Measurements from ENCODE around the gene MTNR1A. TPM values are rescaled to one million over a fixed set of nuclear protein-coding genes. Genes with fewer than 3 reads are reported as not detected.

Gene MTNR1A
- total RNA-seq (2014; rRNA removed; shearing (Covaris generic)) = not detected in 2 replicates
- polyA plus RNA-seq (2015; cell fraction: cytosol; rRNA removed) = not detected in 2 replicates
- not detected in 2 replicates for polyA plus RNA-seq (2015; cell fraction: nucleus; rRNA removed)

DNA sequence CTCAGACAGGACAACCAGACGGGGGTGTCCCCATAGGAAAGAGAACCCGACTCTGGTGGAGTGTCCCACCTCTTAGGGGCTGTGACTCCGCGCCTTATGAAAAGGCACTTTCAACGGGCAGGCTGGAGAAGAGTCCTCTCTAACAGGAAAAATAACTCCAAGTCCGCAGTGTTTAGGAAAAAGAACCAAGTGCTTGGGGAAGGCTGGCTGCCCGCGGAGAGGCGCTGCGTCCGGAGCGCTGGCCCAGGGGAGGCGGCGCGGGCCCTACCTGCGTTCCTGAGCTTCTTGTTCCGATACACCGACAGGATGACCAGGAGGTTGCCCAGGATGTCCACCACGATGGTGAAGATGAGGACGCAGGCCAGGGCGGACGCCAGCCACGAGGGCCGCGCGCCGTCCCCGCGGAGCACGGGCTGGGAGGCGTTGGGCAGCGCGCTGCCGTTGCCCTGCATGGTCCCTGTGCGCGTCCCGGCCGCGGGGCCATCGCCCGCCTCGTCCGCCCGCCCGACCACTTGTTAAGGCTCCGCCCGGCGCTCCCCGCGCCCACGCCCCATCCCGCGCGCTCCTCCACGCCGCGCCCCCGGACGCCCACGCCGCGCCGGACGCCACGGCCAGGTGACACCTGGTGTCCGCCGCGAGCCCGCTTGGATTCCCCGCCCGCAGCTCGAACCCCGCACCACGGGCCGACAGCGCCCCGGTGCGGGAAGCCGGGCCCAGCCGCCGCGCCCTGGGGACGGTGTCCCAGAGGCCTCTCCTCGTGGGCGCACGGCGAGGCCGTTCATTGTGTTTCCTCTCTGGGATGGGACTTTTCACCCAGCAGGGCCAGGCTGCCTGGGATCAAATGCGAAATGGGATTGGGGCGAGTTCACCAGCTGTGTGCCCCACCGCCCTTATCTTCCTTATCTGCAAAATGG is at the start of gene MTNR1A:
TSS of gene MTNR1A (minus strand) at position 654 of the 914 bp plus-strand sequence. CDS start at position 452, 202 bp downstream.
- no peak for DNase-seq (ENCODE audit: low read depth)

DNA sequence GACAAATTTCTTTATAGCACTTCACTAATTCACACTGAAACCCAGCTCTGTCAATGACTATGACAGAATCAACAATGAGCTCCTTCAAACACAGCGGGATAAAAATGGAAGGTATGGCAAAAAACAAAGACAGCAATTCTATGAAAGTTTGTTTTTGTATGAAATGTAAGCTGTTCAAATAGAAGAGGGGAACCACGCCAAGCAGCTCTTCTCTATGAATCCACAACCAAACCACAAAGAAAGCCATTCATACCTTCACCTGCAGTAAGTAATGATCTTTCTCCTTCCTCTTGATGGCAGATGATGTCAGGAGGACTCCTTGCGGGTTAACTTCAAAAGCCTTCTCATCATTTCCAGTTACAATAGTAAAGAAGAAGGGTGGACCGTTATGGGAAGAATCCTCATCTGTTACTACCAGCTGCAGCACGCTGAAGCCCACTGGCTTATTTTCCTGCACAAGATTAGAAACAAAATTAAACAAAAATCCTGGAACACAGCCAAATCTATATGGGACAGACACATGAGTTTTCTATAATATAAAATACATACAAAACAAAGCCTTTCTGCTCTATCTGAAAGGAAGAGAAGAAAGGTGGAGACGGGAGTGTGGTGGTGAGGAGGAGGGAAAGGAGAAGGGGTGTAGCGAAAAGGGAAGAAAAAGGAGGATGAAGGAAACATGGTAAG is 48.9 kb upstream of the MTNR1A start:
- DNase-seq (ENCODE audit: low read depth) = no peak

DNA sequence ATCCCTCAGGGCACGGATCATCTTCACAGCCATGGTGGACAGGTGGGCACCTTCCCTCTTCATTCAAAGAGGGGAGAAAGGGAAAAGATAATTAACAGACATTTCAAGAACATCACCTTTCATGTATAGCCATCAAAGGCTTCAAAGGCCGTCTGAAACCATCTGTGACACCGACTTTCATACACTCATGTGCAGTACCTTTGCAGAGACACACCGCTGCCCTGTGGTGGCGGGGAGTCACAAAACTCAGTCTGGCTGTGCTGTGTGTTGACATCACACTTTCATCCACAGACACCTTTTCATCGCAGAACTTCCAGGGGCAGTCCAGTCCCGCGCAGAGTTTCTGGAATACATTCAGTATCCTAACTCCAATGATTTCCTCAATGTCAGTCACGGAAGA is 47.6 kb upstream of the MTNR1A start:
- no peak for DNase-seq (ENCODE audit: low read depth)

DNA sequence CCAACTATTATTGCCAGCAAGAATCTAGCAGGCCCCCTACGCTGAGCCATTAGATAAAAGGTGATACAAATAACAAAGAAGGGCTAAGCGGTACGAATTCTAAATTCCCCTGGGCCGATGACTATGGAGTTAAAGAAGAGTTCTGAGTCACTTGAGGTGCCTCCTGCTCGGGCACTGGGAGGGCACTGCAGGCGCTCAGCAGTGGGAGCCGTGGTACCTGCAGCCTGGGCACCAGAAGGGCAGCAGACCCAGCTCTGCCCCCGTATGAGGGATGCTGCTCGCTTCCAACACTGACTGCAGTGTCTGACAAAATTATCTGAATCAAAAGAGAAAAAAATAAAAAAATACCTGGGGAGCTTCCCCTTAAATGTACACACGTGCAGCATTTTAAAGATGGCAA is 44.1 kb upstream of the MTNR1A start:
- no peak for DNase-seq (ENCODE audit: low read depth)

DNA sequence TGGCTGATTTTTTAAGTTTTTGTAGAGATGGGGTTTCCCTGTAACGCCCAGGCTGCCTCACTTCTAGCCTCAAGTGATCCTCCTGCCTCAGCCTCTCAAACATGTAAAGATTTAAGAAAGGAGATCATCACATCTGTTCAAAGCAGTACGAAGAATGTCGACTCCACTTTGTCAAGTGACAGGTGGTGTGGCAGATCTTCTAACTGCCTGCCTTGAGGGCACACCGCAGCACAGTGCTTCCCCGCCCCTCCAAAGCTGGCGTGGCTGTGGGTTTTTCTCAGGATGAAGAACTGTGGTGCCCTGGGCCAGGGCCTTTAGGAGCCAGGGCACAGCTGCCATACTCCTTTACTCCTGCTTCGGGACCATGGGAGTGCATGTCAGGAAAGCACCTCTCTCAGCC is 43.3 kb upstream of the MTNR1A start:
- DNase-seq (ENCODE audit: low read depth) = no peak

DNA sequence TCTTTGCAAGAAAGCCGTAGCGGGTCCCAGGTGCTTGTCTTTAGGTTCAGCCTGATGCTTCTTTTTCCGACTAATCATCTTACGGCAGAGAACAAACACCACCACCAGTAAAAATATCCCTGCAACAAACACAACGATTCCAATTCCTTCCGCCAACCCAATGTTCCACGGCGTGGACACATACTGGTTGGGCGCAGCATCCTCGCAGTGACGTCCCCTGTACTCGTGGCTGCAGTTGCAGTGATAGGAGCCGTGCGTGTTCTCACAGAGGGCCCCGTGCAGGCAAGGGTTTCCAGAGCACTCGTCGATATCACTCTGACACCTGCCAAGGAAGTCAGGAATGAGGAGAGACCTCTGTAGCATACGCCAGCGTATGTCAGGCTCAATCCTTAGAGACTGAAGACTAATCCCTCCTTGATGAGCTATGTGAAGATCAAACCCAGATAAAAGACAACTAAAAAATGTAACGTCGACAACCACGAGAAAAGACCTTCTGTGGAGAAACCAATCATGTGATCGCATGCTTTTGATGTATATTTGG is 41.6 kb upstream of the MTNR1A start:
- no peak for DNase-seq (ENCODE audit: low read depth)

DNA sequence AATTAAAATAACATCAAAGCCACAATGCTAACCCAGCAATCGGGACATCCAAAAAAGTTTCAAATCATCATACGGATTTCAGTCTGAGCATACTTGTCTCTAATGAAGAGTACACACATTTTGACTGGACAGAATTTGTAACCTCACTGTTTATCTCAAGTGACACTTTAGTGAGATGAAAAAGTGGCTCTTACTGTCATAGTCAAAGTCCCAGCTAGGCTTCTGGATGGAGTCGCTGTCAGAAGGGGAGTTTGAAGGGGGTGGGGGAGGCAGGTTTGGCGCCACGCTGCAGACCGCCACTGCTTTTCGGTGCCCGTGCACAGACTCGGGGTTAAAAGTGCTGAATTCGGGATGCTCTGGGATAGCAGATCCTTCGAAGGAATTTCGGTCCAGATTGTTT is 41.0 kb upstream of the MTNR1A start:
- no peak for DNase-seq (ENCODE audit: low read depth)

DNA sequence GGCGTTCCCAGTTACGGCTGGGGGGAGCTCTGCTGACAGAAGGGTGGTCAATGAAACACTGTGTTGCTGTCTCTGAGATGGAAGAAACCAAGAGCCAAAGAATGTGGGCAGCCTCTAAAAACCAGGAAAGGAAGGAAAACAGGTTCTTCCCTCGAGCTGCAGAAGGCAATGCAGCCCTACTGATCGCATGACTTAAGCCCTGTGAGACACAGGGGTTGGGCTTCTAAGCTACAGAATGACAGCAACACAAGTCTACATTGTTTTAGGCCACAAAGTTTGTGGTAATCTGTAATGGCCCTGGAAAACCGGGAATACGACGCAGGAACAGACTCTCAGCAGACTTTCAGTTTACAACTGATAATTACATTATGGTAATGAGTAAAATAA is 38.2 kb upstream of the MTNR1A start:
- DNase-seq (ENCODE audit: low read depth) = no peak

DNA sequence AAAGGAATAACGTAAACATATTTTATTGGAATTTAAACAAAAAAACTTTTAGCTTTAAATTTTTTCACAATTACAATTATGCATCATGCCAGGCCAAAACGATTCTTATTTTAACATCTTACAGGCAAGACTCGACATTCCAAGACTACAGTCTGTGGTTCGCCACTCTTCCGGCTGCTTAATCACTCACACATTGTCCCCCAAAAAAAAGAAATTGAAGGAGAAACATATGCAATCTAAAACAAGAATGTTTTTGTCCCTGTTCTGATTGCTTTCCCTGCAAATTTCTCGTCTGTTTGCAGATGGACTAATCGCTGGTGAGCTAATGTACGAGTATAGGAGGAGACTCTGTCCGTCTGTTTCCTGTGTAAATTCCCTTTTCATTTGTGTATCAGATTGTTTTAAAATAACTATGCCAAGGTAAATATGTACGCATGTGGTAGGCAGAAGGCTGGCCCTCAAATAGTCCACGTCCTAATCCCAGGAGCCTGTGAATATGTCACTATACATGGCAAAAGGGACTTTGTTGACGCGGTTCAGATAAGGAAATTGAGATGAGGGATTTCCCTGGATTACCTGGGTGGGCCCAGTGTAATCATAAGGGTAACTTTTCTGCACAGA is 37.7 kb upstream of the MTNR1A start:
- DNase-seq (ENCODE audit: low read depth) = no peak

DNA sequence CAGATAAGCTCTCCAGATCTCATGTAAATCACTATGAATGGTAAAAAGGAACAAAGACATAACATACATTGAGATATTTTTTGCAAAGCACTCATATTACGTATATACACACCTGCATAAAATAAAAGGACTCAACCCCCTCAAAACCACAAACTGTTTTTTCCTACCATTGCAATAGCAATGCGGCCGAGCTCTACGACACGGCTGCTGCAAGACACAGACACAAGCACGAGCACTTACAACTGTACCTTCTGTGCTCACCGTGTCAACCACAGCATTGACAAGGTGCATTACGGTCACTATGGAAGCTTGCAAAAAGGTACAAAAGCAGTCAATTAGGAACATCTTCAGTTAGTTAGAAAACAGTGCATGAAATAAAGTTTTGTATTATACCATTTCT is 37.1 kb upstream of the MTNR1A start:
- DNase-seq (ENCODE audit: low read depth) = no peak

DNA sequence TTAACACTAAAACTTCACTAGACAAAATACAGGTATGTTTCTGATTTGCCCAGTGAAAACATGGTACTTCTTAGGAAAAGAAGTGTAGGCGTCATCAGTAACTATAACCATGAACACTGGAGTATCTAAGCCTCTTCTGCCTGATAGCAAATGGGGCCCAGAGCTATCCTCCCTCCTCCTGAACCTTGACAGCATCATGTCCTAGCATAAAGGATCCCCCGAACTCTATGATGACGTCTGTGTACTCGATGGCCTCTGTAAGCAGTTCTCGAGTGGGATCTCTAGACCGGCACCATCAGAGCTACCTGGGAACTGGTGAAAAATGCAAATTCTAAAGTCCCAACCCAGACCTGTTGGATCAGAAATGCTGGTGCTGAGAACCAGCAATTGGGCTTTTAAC is 36.3 kb upstream of the MTNR1A start:
- no peak for DNase-seq (ENCODE audit: low read depth)

DNA sequence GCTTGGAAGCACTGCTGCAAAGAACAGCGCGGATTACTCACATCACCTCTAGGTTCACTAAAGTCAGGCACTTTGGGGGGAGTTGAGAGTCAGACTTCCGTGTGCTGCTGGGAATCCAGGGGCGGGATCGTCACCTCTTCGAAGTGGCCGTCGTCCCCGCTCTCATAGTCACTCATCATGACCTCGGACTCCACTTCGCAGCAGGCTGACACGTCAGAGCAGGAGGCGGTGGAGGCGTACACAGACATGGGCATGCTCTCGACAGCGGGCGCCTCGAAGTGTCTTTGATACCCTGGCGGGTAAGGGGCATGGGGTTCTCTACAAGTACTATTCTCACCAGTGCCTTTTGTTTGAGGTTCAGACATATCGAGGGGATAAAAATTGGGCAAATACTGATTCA is 33.1 kb upstream of the MTNR1A start:
- DNase-seq (ENCODE audit: low read depth) = no peak

DNA sequence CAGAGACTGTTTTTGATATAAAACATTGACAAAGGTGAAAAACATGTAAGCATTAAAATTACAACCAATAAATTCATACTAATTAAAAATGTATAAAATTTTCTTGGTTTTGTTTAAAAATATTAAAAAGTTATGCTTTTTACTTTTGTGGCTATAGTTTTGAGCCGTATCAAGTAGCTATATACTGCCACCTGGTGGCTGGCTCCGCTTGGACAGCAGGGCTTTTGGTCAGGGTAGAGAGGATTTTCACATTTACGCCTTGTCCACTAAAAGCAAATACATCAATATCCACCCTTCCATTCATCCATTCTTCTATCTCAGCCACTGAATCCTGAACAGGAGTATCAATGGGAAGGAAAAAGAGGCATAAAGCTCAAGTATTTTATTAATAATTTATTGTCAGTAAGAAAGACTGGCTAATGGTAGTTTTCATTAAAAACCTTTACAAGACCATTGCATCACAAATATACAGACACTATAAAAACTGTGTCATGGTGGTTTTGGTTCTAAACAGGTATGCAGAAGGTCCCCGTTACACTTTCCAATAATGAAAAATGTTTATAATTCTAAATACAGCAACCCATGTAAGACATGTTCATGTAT is 32.1 kb upstream of the MTNR1A start:
- peak; percentile 47 for DNase-seq (ENCODE audit: low read depth)

DNA sequence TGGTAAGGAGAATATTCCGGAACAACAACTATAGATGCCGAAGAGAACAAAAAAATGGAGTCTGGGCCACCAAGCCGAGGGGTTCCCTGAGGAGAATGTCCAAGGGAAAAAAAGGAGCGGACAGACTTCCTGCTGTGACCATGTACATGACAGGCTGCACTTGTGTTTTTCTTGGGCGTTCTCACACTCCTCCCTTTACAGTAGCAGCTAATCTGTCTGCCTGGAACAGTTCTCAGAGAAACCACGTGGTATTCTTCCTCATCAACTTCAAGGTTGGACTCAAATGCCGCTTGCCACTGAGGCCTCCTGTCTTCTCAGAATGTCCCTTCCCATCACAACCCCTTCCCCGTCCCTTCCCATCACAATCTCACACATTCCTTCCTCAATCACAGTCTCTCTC is 30.8 kb upstream of the MTNR1A start:
- DNase-seq (ENCODE audit: low read depth) = no peak

DNA sequence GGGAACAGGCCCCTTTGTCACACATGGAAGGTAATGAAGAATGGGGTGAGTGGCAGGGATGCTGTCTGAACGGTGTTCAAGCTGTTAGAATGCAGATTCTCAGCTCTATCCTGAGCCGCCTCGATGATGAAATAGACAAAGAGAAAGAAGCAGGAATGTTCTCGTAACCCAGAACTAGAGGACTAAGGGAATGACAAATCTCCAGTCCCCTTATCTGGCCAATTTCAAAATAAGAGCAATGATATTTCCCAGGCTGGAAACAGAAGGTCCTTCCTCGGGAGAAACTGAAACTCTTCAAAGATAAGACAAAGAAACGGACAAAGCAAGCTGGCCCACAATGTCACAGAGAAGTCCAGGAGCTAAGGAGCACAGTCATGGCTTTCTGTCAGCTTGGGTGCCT is 29.5 kb upstream of the MTNR1A start:
- DNase-seq (ENCODE audit: low read depth) = no peak

DNA sequence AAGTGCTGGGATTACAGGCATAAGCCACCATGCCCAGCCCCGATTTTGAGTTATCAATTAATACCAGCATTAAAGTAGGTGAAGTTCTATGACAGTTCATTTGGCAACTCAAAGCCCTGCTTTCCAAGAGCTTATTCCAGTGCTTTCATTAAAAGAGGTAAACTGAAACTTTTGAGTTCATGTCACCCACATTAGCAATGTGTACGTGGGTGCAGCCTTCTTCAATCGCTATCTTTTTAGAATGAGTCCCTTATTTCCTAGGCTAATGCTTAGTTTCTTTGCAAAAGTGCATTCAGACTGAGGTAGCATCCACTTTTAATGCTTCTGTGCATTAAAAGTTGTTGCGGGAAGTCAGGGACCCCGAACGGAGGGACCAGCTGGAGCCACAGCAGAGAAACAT is 26.1 kb upstream of the MTNR1A start:
- DNase-seq (ENCODE audit: low read depth) = no peak

DNA sequence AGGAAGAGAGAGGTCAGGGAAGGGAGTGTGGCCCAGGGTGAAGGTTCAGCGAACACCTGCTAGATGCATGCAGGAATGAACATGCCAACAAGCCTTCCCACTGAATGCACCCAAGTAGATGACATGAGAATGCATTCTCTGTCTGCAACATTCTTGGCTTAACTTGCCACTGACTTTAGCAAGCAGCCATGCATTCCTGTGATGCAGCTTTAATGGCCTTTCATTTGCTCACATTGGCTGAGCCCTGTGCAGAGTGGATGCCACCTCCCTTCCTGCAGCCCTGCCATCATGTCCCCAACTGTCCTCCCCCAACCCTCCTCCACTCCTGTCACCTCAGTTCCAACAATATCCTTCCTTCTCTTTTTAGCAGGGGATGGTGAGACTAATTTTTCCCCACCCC is 25.3 kb upstream of the MTNR1A start:
- no peak for DNase-seq (ENCODE audit: low read depth)

DNA sequence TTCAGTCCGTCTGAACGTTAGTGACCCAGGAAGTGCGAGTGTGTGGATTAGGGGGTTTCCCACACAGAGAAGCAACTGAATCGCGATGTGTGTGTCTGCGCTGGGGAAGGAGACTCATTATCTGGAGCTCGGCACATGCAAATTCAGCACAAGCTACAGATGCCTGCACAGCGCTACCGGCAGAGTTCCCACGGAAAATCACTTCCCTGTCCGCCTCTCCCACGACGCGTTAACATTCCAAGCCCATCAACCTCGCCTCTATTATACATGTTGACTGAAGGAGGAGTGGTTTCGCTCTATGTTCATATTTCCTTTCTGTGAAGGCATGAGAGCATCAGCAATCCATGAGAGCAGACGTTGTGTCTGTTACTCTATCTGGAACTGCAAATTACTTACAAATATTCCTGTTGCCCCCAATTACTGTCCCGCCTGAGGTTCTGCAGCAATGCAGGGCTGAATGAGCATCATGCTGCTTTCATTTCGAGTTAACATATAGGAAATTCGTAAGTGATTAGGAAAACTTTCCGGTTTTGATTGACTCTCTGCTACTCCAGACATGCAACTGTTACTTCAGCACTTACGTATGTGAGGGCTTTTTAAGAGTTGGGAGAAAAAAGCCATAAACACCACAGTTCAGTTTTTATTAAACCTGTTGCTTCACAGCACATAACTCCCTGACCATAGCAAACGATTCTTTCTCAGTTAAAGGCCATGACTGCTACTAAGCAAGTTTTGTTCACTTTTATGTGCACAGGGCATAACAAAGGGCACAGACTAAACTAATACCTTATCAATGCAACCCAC is 15.0 kb upstream of the MTNR1A start:
- DNase-seq (ENCODE audit: low read depth) = no peak

DNA sequence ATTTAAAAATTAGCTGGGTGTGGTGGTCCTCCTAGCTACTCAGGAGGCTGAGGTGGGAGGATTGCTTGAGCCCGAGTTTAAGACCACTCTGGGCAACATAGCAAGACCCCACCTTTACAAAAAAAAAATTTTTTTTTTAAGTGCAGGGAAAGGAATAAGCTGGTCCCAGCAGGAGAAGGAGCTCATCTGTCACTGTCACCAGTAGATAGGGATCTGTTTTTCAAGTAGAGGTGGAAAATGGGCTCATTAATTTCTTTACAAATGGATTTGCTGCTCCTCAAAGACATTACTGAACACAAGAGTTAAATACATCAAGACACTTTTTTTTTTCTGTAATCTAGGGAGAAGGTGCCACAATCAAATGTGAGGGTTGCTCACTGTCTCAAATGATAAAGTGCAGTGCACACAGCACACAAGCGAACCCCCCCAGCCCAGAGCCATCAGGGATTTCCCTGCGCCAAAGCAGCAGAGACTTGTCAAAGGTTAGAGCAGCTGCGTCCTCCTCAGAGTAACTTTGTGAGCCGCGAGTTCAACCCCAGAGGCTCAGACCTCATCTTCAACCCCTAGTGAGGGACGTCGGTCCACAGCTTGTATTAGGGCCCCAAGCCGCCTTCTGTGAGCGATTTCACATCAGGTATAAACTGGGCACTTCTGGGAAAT is 14.3 kb upstream of the MTNR1A start:
- no peak for DNase-seq (ENCODE audit: low read depth)

DNA sequence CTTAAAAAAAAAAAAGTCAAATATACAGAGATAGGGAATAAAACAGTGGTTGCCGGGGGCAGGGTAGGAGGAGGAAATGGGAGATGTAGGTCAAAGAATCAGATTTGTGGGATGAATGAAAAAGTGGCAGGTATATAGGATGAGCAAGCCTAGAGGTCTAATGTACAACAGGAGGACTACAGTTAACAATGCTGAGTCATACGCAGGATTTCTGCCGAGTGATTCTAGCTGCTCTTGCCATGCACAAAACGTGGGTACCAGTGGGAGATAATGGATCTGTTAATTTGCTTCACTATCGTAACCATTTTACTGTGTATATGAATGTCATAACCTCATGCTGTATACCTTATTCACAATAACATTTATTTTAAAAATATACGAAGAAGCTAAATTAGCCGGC is 10.7 kb upstream of the MTNR1A start:
- DNase-seq (ENCODE audit: low read depth) = no peak
